ENCODE data around the gene SSPN. TPM values are rescaled to one million over a fixed set of nuclear protein-coding genes. Genes with fewer than 3 reads are reported as not detected.
A peak's percentile ranks its signal among the peaks of the same experiment; 100 is the strongest.

SSPN gene
- total RNA-seq, 2 donors from 2014 or later, result 3.3 to 6.7 TPM

DNA sequence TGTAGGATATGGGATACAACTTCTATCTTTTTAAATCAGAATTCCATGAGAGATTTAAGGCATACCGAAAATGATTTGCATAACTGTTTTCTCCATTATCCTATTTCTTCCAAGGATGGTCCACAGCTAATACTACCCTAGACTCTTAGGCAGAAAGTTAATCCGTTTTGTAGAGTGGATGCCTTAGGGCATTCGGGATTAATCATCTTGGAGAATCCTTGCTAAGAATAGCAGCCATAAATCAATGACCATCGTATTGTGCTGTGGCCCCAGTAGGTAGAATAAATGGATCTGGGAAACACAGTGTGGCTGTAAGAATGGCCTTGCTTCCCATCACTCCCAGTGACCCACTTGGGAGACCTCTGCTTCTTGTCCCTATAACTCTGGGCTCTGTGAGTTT is 99.6 kb downstream of the SSPN start:
- H3K27ac ChIP-seq, result no peak overlapping the region
- TF ChIP-seq POLR2A (IDR thresholded peaks at IDR 0.05), result no peak
- TF ChIP-seq, protein P1, sequence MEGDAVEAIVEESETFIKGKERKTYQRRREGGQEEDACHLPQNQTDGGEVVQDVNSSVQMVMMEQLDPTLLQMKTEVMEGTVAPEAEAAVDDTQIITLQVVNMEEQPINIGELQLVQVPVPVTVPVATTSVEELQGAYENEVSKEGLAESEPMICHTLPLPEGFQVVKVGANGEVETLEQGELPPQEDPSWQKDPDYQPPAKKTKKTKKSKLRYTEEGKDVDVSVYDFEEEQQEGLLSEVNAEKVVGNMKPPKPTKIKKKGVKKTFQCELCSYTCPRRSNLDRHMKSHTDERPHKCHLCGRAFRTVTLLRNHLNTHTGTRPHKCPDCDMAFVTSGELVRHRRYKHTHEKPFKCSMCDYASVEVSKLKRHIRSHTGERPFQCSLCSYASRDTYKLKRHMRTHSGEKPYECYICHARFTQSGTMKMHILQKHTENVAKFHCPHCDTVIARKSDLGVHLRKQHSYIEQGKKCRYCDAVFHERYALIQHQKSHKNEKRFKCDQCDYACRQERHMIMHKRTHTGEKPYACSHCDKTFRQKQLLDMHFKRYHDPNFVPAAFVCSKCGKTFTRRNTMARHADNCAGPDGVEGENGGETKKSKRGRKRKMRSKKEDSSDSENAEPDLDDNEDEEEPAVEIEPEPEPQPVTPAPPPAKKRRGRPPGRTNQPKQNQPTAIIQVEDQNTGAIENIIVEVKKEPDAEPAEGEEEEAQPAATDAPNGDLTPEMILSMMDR (IDR thresholded peaks at IDR 0.05), result no peak
- no peaks in the 10 kb centered on the region for H3K4me1 ChIP-seq
- WGBS, 2 donors, result 82 to 86% methylated on average over 4 of the region's 4 CpGs
- no peak overlapping the region for H3K4me3 ChIP-seq
- ATAC-seq (no peak), DNase-seq (no peak)
- no peaks in the 10 kb centered on the region for H3K36me3 ChIP-seq (replicated peaks in 1 of 2; ENCODE audit: insufficient read depth in 1 of 2, low read depth in 2 of 2)
- no peaks in the 10 kb centered on the region for H3K27me3 ChIP-seq
- intact Hi-C loops (cut with DNase I), result no loop called here
- H3K9me3 ChIP-seq, result no peaks in the 10 kb centered on the region

GRCh38 chr12:26297396-26298070 is 102.2 kb downstream of the SSPN start:
- no peak overlapping the region for H3K27ac ChIP-seq
- no peaks in the 10 kb centered on the region for H3K27me3 ChIP-seq
- H3K4me1 ChIP-seq, result no peaks in the 10 kb centered on the region
- H3K4me3 ChIP-seq, result no peak overlapping the region
- DNase-seq (no peak), ATAC-seq (no peak)
- H3K36me3 ChIP-seq (replicated peaks in 1 of 2; ENCODE audit: insufficient read depth in 1 of 2, low read depth in 2 of 2), result no peaks in the 10 kb centered on the region
- H3K9me3 ChIP-seq, result no peaks in the 10 kb centered on the region
- no peak for TF ChIP-seq POLR2A (IDR thresholded peaks at IDR 0.05)
- TF ChIP-seq, protein P1 (IDR thresholded peaks at IDR 0.05), result no peak
- 82 to 84% methylated on average over 8 of the region's 8 CpGs for whole genome bisulfite sequencing, 2 donors
- intact Hi-C loops (cut with DNase I), result no loop called here

- TF ChIP-seq, protein P1 (IDR thresholded peaks at IDR 0.05), result peak in 4 of 7 experiments; percentile 6 to 34 (median 28)
- no peak for TF ChIP-seq POLR2A (IDR thresholded peaks at IDR 0.05)
- intact Hi-C loops (cut with DNase I), result no loop called here
- Histone ChIP-seq H3K27ac (peak overlapping the region; percentile 0 to 71 (median 37)), H3K27me3 (no peaks in the 10 kb centered on the region), H3K4me1 (peaks cover 11% of the 10 kb centered on the region), H3K9me3 (no peaks in the 10 kb centered on the region), H3K36me3 (replicated peaks in 1 of 2; ENCODE audit: insufficient read depth in 1 of 2, low read depth in 2 of 2) (no peaks in the 10 kb centered on the region), H3K4me3 (no peak overlapping the region)
- DNase-seq (peak in 1 of 4 donors; percentile 46), ATAC-seq (peak; percentile 74)
- WGBS, 2 donors, result 51 to 58% methylated on average over 6 of the region's 6 CpGs
These were observed 103.6 kb downstream of the SSPN start for GRCh38 chr12:26298785-26299621.

- no peak for ATAC-seq
- TF ChIP-seq POLR2A (IDR thresholded peaks at IDR 0.05), result no peak
- TF ChIP-seq, protein P1 (IDR thresholded peaks at IDR 0.05), result no peak
- WGBS, 2 donors, result 75 to 95% methylated on average over 1 of the region's 1 CpG
- peaks cover 12% of the 10 kb centered on the region for H3K4me1 ChIP-seq
- no peaks in the 10 kb centered on the region for H3K36me3 ChIP-seq (replicated peaks in 1 of 2; ENCODE audit: insufficient read depth in 1 of 2, low read depth in 2 of 2)
- DNase-seq, result no peak
- H3K4me3 ChIP-seq, result no peak overlapping the region
- intact Hi-C loops (cut with DNase I), result no loop called here
- no peaks in the 10 kb centered on the region for H3K27me3 ChIP-seq
- H3K9me3 ChIP-seq, result no peaks in the 10 kb centered on the region
- peak overlapping the region in 3 of 4 donors; percentile 10 to 71 (median 64) for H3K27ac ChIP-seq
These were observed 104.4 kb downstream of the SSPN start for GRCh38 chr12:26299751-26300150.

Other genes starting within 250 kb of the SSPN start
- 10 to 100 TPM; 15.8 to 19.1 TPM for gene RASSF8, start 236.9 kb upstream of the SSPN start, total RNA-seq
- 1 to 10 TPM; 2.6 to 4.6 TPM for gene BHLHE41, start 70.5 kb upstream of the SSPN start, total RNA-seq